ENCODE results near the gene OR9Q1.

OR9Q1 gene

DNA sequence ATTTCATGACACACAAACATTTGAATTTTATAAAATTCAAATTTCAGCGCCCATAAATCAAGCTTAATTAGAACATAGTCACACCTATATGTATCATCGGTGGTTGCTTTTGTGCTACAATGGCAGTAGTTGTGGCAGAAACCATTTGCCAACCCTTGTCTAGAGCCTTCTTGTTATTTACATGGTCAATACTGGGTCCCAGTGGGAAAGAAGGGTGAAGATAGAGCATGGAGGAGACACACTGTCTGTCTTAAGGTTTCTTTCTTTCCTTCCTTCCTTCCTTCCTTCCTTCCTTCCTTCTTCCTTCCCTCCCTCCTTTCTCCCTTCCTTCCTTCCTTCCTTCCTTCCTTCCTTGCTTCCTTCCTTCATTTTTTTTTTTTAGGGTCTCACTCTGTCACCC is 10.8 kb downstream of the OR9Q1 start:
- no peak for DNase-seq

- DNase-seq: no peak
Measured at GRCh38 chr11:58039589-58039988, 15.9 kb downstream of the OR9Q1 start.

- no peak for DNase-seq
Measured at GRCh38 chr11:58043379-58043778, 19.7 kb downstream of the OR9Q1 start.

DNA sequence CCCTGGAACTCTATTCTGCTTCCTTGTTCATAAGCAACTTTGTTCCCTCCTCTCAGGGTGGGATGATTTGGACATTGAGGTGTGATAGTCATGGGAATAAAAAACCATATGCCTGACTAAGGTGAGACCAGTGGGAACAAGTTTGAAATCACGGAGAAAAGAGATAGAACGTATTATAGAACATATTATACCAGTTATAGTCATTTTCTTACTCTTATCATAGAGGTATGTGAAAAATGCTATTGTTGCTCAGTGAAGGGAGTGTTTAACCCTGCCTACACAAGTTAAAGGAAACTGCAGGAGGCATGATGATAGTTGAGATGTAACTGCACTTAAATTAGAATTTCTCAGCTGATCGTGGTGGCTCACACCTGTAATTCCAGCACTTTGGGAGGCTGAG is 22.6 kb downstream of the OR9Q1 start:
- no peak for DNase-seq

DNA sequence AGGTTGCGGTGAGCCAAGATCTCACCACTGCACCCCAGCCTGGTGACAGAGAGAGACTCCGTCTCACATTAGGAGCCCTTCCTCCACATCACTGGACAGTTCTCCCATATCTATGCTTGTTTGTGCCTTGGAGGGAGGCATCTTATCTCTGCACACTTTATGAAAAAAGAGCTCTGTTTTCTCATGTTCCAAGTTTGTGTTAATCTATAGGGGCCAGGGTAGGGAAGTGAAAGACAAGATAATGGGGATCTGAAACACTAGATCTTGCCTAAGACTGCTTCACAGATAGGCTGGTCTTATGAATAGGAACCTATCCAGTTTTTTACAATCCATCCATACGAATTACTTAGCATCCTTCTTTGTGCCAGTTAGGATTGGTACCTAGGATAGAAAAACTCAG is 24.1 kb downstream of the OR9Q1 start:
- no peak for DNase-seq

DNA sequence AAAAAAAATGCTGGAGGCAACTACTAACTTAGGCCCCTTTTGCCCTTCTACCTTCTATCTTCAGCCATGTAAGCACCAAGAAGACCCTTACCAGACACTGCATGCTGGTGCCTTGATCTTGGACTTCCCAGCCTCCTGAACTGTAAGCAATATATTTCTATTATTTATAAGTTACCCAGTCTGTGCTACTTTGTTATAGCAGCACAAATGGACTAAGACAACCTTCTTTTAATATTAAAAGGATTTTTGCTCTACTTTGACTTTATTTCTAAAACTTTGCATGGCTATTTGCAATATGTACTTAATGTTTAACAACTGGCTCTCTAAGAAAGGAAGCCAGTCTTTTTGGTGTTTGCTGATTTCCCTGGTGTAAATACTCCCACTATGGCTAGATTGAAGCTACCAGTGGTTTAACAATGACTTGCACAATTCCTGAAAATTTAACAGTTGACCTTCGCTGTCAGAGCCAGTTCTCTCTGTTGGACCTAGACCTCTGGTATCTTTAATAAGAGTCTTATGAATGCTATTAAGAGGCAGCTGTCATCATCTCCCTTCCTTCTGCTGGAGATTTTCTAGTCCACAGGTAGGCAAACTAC is 32.2 kb downstream of the OR9Q1 start:
- DNase-seq: no peak

- no peak for DNase-seq
Measured at GRCh38 chr11:58057481-58057880, 33.8 kb downstream of the OR9Q1 start.

DNA sequence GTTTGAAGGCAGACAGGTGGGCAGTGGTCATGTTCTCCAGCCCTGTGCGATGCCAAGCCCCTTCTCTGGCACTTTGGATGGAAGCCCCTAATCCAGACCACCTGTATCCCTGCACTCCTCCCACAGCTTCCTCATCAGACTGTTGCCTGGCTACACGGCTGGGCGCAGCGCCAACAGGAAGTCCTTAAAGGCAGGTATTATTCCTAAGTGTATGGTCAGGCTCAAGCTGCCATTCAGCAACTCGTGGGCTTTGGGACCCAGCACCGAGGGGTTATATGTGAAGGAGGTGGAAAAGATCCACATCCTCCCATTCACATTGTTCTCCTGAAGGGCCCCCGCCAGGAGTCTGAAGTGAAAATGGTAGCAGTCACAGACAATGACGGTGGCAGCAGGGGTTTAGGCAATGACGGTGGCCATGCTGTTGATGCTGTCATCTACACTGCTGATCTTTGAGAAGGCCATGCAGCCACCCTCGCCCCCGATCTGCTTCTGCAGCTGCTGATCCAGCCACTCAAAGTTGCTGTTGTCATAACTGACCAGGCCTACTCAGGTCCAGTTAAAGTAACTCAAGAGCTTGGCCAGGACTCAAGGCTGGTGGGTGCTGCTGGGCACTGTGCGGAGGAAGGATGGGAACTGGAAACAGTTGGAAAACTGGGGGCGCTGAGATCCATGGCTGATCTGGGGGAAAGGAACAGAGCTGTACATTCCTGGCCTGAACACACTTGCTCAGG is 34.8 kb downstream of the OR9Q1 start:
- peak; percentile 97 for DNase-seq

GRCh38 chr11:58059007-58059350 is 35.3 kb downstream of the OR9Q1 start:
- DNase-seq: no peak

DNA sequence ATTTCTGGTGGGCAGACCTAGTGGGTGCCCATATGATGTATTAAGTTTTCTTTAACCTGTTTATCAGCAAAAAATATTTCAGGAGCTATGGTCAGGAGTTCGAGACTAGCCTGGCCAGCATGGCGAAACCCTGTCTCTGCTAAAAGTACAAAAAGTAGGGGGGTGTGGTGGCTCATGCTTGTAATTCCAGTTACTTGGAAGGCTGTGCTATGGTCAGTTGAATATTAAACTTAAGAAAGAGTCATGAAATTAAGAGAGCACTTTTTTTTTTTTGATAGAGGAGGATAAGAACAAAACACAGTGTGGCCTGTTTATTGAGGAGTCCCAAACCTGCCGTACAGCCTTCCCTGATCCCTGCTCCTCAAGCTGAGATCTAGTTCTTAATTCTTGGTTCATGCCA is 36.9 kb downstream of the OR9Q1 start:
- DNase-seq: no peak

DNA sequence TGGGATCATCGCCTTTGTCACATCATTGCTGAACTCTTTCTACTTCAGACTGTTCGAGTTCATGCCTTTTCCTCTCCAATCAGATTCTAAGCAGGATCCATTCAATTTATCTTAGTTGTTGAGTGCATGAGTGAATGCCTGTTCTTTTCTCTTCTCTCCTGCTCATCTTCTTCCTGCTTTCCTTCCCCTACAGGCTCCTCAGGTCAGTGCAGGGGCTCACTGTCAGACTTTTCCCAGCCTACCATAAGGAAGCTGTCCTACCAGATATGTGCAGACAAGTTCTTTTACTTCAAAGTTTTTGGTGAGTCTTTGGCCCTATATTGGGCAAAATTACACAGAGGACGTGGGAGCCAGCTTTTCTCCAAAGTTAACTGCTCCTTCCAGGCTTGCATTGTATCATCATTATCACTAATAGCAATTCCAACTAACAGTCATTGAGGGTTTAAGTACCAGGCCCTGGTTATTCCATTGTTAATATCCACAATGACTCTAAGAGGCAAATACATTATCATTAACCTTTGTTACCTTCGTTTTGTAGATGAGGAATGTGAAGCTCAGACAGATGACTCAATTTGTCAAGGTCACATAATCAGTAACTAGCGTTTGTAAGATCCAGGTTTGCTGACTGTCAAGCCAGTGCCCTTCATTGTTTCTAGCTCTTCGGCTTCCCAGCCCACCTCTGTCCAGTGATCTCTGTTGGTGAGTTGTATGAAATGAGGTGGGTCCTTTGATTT is 37.4 kb downstream of the OR9Q1 start:
- no peak for DNase-seq

DNA sequence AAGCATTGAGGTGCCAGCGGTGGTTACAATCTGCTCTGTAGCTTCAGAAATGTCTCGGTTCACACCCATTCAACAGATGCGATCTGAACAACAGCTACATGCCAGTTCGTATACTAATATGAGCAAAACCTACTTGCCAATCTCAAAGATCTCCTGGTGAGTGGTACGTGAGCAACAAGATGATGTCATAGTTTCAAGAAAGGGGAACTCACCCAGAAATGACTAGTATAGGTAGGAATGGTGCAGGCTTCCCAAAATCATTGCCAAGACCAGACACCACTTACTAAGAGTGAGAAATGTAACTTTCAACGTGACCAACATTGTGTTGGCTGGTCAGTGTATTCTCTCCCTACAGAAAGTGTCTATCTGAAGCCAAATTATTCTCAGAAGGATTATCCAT is 38.1 kb downstream of the OR9Q1 start:
- DNase-seq: no peak

DNA sequence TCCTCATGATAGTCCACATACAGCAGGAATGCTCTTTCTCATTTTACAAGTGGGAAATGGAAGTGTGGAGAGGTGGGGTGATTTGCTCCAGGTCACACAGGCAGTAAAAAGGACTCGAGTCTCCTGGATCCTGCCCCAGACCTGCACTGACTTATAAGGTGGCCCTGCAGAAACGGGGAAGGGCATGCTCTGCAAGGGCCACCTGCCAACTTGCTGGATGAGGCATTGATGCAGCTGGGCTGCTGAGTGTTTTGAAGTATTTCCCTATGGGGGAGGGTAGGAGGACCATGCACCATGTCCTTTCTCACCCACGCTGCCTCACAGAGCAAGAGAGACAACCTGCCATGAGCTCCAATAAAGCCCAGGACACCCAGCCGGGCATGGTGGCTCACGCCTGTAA is 44.0 kb downstream of the OR9Q1 start:
- peak; percentile 25 for DNase-seq

DNA sequence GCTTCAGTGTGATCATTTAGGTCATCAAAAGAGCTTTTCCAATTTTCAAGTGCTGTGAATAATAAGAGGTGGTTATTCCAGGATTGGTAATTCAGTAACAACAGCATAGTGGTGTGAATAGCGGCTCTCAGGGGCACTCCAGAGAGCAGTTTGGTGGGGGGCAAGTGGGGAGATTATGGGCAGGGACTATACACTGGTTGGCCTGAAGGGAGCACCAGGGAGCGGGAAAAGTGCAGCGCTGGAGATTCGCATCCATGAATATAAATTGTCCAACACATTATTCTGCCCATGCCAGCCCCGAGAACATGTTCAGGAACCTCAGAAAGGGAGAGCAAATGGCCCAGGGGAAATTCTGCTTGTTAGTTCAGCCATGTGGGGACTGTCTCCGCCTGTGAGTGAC is 45.0 kb downstream of the OR9Q1 start:
- DNase-seq: no peak

DNA sequence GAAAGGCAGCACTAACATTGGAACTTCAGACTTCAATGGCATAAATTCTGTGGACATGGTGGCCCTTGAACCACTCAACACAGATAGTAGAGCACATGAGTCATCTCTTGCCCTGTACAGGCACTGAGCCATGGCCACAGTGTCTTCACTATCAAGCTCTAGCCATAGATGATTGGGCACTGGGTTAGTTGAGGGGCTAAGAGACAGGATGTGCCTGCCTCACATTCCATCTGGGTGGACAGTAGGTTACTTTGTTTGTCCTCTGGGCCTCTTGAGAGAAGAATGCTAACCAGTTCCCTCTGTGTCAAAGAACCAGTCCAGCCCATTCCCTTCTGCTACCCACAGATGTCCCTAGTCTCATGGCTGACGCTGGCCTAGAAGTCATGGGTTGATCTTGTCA is 46.9 kb downstream of the OR9Q1 start:
- no peak for DNase-seq

GRCh38 chr11:58075781-58076180 is 52.1 kb downstream of the OR9Q1 start:
- DNase-seq: no peak

DNA sequence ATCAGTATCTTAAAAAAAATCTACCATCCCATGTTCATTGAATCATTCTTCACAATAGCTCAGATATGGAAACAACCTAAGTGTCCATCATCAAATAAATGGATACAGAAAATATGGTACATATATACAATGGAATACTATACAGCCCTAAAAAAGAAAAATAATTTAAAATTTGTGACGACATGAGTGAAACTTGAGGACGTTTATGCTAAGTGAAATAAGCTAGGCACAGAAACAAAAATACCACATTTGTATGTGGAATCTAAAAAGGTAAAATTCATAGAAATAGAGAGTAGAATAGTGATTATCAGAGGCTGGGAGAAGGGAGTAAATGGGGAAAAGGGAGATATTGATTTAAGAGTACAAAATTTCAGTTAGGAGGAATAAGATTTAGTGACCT is 62.8 kb downstream of the OR9Q1 start:
- DNase-seq: no peak

DNA sequence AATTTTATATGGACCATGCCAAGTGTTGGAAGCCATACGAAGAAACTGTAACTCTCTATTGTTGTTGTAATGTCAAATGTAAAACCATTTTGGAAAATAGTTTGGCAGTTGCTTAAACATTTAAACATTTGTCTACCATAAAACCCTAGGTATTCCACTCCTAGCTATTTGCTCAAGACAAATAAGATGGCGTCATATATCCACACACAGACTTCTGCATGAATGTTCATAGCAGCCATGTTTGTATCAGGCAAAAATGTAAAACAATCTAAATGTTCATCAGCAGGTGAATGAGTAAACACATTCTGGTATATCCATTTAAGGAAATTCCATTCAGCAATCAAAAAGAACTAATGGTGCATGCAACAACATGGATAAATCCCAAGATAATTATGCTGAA is 73.8 kb downstream of the OR9Q1 start:
- no peak for DNase-seq

DNA sequence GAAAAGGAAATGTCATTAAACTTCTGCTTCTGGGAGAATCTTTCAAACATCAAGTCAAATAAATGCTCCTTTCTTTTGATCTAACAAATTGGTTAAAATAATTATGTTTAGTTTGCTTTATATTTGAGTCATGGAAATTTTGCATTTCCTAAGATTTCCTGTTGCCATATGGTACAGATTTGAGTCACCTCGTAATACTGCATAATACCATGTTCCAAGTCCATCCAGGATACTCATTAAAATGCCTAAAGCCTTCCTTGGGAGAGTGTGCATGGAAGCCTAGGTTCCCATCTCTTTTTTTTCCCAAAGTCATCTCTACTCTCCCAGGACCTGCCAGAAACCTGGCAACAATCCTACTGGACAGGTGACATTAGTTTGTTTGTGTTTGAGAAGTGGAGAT is 97.4 kb downstream of the OR9Q1 start:
- no peak for DNase-seq

GRCh38 chr11:58125469-58125868 is 101.8 kb downstream of the OR9Q1 start, which contains the start of gene OR9I1:
Gene OR9I1, minus strand, starts transcription at chr11:58125530. Its CDS starts 6,086 bp downstream, at chr11:58119444.
- DNase-seq: no peak

GRCh38 chr11:58127350-58127749 is 103.7 kb downstream of the OR9Q1 start:
- no peak for DNase-seq

DNA sequence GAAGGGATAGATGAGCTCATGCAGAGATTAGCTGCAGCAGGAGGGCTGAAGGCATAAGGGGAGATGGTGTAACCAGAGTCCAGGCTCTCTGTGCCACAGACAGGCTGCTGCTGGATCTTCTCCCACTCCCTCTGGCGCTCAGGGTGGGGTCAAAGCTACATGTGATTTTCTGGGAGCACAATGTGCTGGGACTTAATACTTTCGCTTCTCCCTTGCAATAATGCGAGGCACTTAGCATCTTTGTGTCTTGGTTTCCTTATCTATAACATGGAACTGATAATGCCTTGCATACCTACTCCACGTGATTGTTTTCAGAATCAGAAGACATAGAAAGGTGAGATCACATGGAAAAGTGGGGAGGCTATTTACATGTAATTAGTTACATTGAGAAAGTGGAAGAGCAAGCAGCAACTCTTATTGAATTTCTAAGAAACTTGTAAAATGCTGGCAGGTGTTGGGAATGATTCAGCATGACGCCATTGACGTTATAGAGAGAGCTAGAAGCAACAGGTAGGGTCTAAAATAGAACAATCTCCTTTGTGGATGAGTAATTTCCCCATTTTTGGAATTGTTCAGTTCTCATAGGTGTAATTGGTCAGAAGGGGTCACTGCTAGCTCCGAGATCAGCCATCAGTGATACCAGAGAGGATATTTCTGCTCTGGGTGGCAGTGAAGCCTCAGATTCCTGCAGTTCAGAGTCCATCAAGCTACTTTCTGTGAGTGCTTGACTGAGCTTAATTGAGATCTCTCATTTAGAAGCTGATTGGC is 109.8 kb downstream of the OR9Q1 start:
- DNase-seq: no peak

DNA sequence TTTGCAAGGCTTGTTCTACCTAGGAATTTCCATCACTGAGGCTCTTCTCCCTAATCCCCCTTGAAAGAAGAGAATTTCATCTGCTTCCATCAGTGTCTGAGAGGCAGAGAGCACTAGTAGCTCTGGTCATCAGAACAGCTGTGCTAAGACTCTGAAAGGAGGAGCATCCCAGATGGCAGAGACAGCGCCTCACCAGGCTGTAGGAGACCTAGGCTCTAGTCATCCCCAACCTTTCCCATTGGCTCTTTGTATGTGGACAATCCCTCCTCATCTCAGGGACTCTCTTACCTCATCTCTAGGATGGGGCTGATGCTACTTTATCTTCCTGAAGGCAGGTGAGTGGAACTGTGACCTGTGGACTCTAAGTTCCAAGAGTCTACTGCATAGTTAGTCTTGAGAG is 110.5 kb downstream of the OR9Q1 start:
- DNase-seq: no peak

GRCh38 chr11:58135171-58135570 is 111.5 kb downstream of the OR9Q1 start:
- DNase-seq: no peak
